Smooth muscle cell (in vitro differentiated cells): ENCODE measurements around the gene SLC46A3. TPM values are rescaled to one million over a fixed set of nuclear protein-coding genes. Genes with fewer than 3 reads are reported as not detected.
A peak's percentile ranks its signal among the peaks of the same experiment; 100 is the strongest.

Experiments used
- DNase-seq: peaks from one replicate; lab custom pipeline; 2025; ENCODE audit not compliant: unreplicated experiment; lab: John Stamatoyannopoulos, UW
- H2AFZ ChIP-seq: fragments of 200-600 bp; sonication (generic); 2 replicates; pipeline ENCODE4 v1.6.0; 2016; ENCODE audit warnings: antibody characterized with exemption, low read depth, mild to moderate bottlenecking
- H3F3A ChIP-seq: fragments of 200-600 bp; sonication (generic); 2 replicates; pipeline ENCODE4 v1.6.0; 2017; ENCODE audit warnings: antibody characterized with exemption, low read depth
- H3K27ac ChIP-seq: fragments of 200-600 bp; sonication (generic); 2 replicates; pipeline ENCODE4 v1.5.1; 2016; ENCODE audit warnings: low read depth, mild to moderate bottlenecking
- H3K27me3 ChIP-seq: fragments of 200-600 bp; sonication (generic); 2 replicates; pipeline ENCODE4 v1.6.1; 2016; ENCODE audit warnings: low read depth, mild to moderate bottlenecking
- H3K36me3 ChIP-seq: fragments of 200-600 bp; sonication (generic); 2 replicates; pipeline ENCODE4 v1.5.1; 2016; ENCODE audit warnings: low read depth
- H3K4me1 ChIP-seq: fragments of 200-600 bp; sonication (generic); 2 replicates; pipeline ENCODE4 v1.5.1; 2016; ENCODE audit warnings: low read depth
- H3K4me2 ChIP-seq: fragments of 200-600 bp; sonication (generic); 2 replicates; pipeline ENCODE4 v1.6.0; 2016; ENCODE audit warnings: mild to moderate bottlenecking
- H3K4me3 ChIP-seq: fragments of 200-600 bp; sonication (generic); 2 replicates; pipeline ENCODE4 v1.5.1; 2016; ENCODE audit warnings: mild to moderate bottlenecking
- H3K79me2 ChIP-seq: fragments of 200-600 bp; sonication (generic); 2 replicates; pipeline ENCODE4 v1.6.0; 2016; ENCODE audit warnings: low read depth, mild to moderate bottlenecking
- H3K9ac ChIP-seq: fragments of 200-600 bp; sonication (generic); 2 replicates; pipeline ENCODE4 v1.6.0; 2016; ENCODE audit warnings: low read depth
- H3K9me3 ChIP-seq: fragments of 200-600 bp; sonication (generic); replicated peaks from 2 replicates; pipeline ENCODE4 v1.5.1; 2016; ENCODE audit warnings: low read depth
- H4K20me1 ChIP-seq: fragments of 200-600 bp; sonication (generic); 2 replicates; pipeline ENCODE4 v1.6.0; 2016; ENCODE audit warnings: low read depth
- WGBS: methylation state at CpG from one replicate; pipeline ENCODE4 v1.1.7; 2016; ENCODE audit warnings: low lambda C conversion rate; 5-methylcytosine and 5-hydroxymethylcytosine counted together
- polyA plus RNA-seq: library from polyadenylated mRNA; unstranded; fragments of >200 nt; fragmentation: Nextera tagmentation; extraction: Ambion mirVana; gene quantifications from 2 replicates; pipeline ENCODE4 v1.2.1, GENCODE V29; 2016
- total RNA-seq: library from RNA; depleted of rRNA; stranded (reverse); fragments of >200 nt; gene quantifications from 2 replicates; pipeline ENCODE4 v1.2.3, GENCODE V29; 2014
- TF ChIP-seq, protein P1 (sequence below): fragments of 200-600 bp; sonication (generic); IDR thresholded peaks from 2 replicates; pipeline ENCODE4 v1.5.1; 2017; ENCODE audit warnings: borderline replicate concordance, mild to moderate bottlenecking, antibody characterized with exemption; ENCODE audit not compliant: insufficient read depth, poor library complexity, severe bottlenecking

SLC46A3 gene
- total and polyA plus RNA-seq, 2 experiments from 2014 or later = 11.2 to 20.2 TPM

- Histone ChIP-seq H3K27me3 (no peaks in the 10 kb centered on the region), H2AFZ (peak overlapping the region; percentile 28), H3K9me3 (peaks cover 3% of the 10 kb centered on the region), H3K9ac (peak overlapping the region; percentile 70), H3F3A (peaks cover 22% of the 10 kb centered on the region), H3K4me3 (no peak overlapping the region), H3K4me1 (peaks cover 4% of the 10 kb centered on the region), H4K20me1 (no peaks in the 10 kb centered on the region), H3K27ac (peak overlapping the region; percentile 95), H3K36me3 (peaks cover 5% of the 10 kb centered on the region), H3K79me2 (no peaks in the 10 kb centered on the region), H3K4me2 (peak overlapping the region; percentile 81)
- 22% methylated on average over 5 of the region's 5 CpGs for WGBS
- TF ChIP-seq, protein P1, sequence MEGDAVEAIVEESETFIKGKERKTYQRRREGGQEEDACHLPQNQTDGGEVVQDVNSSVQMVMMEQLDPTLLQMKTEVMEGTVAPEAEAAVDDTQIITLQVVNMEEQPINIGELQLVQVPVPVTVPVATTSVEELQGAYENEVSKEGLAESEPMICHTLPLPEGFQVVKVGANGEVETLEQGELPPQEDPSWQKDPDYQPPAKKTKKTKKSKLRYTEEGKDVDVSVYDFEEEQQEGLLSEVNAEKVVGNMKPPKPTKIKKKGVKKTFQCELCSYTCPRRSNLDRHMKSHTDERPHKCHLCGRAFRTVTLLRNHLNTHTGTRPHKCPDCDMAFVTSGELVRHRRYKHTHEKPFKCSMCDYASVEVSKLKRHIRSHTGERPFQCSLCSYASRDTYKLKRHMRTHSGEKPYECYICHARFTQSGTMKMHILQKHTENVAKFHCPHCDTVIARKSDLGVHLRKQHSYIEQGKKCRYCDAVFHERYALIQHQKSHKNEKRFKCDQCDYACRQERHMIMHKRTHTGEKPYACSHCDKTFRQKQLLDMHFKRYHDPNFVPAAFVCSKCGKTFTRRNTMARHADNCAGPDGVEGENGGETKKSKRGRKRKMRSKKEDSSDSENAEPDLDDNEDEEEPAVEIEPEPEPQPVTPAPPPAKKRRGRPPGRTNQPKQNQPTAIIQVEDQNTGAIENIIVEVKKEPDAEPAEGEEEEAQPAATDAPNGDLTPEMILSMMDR = no peak
- DNase-seq = no peak
These were observed 34.6 kb upstream of the SLC46A3 start for GRCh38 chr13:28753208-28753892.

GRCh38 chr13:28751175-28751960 lies 32.6 kb upstream of the SLC46A3 start:
- Histone ChIP-seq H3K9me3 (no peaks in the 10 kb centered on the region), H3K36me3 (no peaks in the 10 kb centered on the region), H3K79me2 (no peaks in the 10 kb centered on the region), H4K20me1 (no peaks in the 10 kb centered on the region), H2AFZ (no peak overlapping the region), H3F3A (peaks cover 34% of the 10 kb centered on the region), H3K4me1 (peaks cover 5% of the 10 kb centered on the region), H3K27me3 (no peaks in the 10 kb centered on the region), H3K27ac (peak overlapping the region; percentile 26), H3K9ac (no peak overlapping the region), H3K4me2 (no peak overlapping the region), H3K4me3 (no peak overlapping the region)
- WGBS = 66% methylated on average over 7 of the region's 7 CpGs
- DNase-seq = no peak
- TF ChIP-seq, protein P1 = no peak

DNA sequence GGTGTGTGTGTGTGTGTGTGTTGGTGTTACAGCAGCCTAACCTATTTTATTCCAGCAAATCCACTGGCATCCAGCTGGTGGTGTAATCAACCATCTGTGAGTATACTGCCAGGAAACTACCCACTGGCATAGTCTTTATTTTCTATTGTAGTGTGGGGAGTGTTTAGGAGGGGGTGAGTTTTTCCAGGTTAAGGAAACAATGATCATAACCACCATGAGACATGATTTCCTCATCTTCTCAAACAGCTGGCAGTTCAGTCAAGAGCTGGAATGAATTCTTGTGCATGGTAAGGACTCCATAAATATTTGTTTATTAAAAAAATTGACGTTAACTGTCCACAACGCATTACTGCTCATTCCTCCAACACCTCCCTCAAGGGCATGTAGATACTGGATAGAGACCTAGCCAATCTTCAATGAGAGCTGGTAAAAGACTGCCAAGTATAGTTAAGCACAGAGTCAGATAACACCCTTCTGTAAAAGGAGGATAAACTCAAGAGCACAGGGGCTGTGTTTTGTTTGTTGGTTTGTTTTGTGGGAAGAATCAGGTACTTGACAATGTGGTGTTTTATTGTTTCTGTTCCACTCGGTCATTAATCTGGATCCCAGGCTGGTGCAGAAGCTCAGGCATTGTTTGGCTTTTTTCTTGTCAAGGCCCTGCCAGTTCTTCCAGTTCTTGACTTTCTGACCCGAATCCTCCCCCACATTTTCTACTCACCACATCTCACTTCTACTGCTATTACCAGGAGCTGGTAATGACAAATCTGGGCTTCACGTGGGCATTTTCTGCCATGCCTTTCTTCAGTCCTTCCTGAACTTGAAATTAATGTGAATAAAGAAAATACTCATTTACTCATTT lies 31.6 kb upstream of the SLC46A3 start:
- Histone ChIP-seq H2AFZ (peak overlapping the region; percentile 38), H3F3A (peaks cover 39% of the 10 kb centered on the region), H4K20me1 (no peaks in the 10 kb centered on the region), H3K9ac (no peak overlapping the region), H3K27me3 (no peaks in the 10 kb centered on the region), H3K27ac (peak overlapping the region; percentile 26), H3K4me1 (peaks cover 8% of the 10 kb centered on the region), H3K36me3 (no peaks in the 10 kb centered on the region), H3K9me3 (no peaks in the 10 kb centered on the region), H3K79me2 (no peaks in the 10 kb centered on the region), H3K4me3 (no peak overlapping the region), H3K4me2 (no peak overlapping the region)
- WGBS = 43% methylated on average over 5 of the region's 5 CpGs
- DNase-seq = no peak
- TF ChIP-seq, protein P1 = no peak
